Activated naive CD8-positive, alpha-beta T cell treated with anti-CD3 and anti-CD28 coated beads for 36 hours (primary cell): ENCODE results near the gene GREM2. TPM values are rescaled to one million over a fixed set of nuclear protein-coding genes. Genes with fewer than 3 reads are reported as not detected.

Source experiments
- DNase-seq: peaks from one replicate; pipeline ENCODE4 v3.0.0; 2021
- H3K27ac Mint-ChIP-seq: one replicate; pipeline ENCODE4 v1.8.0; 2022; ENCODE audit warnings: mild to moderate bottlenecking, moderate library complexity, mixed read lengths
- H3K27me3 Mint-ChIP-seq: one replicate; pipeline ENCODE4 v1.8.0; 2022; ENCODE audit warnings: mild to moderate bottlenecking, mixed read lengths
- H3K36me3 Mint-ChIP-seq: one replicate; pipeline ENCODE4 v1.8.0; 2021; ENCODE audit warnings: mild to moderate bottlenecking, mixed read lengths
- H3K4me1 Mint-ChIP-seq: one replicate; pipeline ENCODE4 v1.8.0; 2021; ENCODE audit warnings: mixed read lengths
- H3K4me3 Mint-ChIP-seq: one replicate; pipeline ENCODE4 v1.8.0; 2022; ENCODE audit warnings: mild to moderate bottlenecking, moderate library complexity, mixed read lengths
- H3K9me3 Mint-ChIP-seq: one replicate; pipeline ENCODE4 v1.8.0; 2022; ENCODE audit warnings: mixed read lengths
- total RNA-seq, 2 experiments: library from RNA; stranded (reverse); gene quantifications; one replicate each; pipeline ENCODE4 v1.2.3, GENCODE V29; 2021

Gene GREM2
- total RNA-seq, 2 experiments from 2014 or later: not detected

DNA sequence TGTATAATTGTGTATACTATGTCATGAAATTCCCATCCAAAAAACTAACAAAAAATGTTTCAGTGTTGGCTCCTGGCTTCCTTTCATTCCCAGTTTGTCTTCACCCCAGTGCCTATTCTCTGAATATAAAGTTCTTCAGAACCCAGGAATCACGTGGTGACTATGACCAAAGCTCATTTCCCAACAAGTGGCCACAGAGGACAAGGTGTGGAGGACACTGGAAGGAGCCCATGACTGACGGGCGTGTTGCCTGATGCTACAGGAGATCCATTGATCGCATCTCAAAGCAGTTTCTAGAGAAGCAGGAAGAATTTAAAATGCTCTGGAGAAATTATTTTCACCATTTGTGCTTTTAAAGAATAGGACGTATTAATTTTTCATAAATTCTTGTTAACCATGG, 7.4 kb upstream of the GREM2 start:
- no peak for DNase-seq
- no peak overlapping the region for H3K27ac Mint-ChIP-seq
- no peaks in the 10 kb centered on the region for H3K36me3 Mint-ChIP-seq
- no peaks in the 10 kb centered on the region for H3K4me1 Mint-ChIP-seq
- no peak overlapping the region for H3K4me3 Mint-ChIP-seq
- H3K9me3 Mint-ChIP-seq: no peaks in the 10 kb centered on the region
- H3K27me3 Mint-ChIP-seq: peaks cover 21% of the 10 kb centered on the region

DNA sequence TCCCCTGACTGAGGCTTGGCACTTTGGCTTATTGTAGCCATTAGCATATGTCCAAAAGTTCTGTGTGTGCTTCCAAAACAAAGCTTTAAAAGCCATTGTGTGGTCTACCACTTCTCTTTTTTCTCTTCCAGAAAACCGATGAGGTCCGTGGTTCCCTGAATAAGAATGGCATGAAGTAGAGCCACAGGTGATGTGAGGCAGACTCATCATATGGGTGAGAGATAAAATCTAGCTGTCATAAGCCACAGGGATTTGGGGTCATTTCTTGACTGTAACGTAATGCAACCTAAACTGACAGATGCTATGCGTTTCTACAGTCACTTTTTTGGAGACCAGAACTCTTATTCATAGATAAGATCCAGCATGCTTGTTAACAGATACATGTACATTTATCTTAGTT, 7.0 kb upstream of the GREM2 start:
- Mint-ChIP-seq H3K36me3 (no peaks in the 10 kb centered on the region), H3K27ac (no peak overlapping the region), H3K4me3 (no peak overlapping the region), H3K27me3 (peaks cover 25% of the 10 kb centered on the region), H3K9me3 (no peaks in the 10 kb centered on the region), H3K4me1 (no peaks in the 10 kb centered on the region)
- DNase-seq: no peak

DNA sequence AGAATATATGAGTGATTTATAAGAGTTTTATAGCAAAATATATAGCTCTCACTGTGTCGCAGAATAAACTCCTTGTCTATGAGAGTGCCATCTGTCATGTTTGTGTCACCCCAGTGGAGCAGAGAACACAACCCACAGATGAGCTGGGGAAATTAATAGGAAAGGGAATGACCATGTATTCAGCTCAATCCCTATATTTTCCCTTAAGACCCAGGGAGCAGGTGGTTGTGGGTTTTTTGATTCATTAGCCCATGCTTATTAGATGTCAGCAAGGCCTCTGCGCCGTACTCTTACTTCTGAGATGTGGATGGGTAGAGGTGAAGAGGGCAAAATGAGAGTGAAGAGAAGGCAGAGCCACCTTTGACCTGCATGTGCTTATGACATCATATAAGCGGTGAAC, 4.1 kb upstream of the GREM2 start:
- DNase-seq: no peak
- Mint-ChIP-seq H3K9me3 (no peaks in the 10 kb centered on the region), H3K36me3 (no peaks in the 10 kb centered on the region), H3K4me1 (peaks cover 25% of the 10 kb centered on the region), H3K4me3 (no peak overlapping the region), H3K27ac (no peak overlapping the region), H3K27me3 (peaks cover 55% of the 10 kb centered on the region)

DNA sequence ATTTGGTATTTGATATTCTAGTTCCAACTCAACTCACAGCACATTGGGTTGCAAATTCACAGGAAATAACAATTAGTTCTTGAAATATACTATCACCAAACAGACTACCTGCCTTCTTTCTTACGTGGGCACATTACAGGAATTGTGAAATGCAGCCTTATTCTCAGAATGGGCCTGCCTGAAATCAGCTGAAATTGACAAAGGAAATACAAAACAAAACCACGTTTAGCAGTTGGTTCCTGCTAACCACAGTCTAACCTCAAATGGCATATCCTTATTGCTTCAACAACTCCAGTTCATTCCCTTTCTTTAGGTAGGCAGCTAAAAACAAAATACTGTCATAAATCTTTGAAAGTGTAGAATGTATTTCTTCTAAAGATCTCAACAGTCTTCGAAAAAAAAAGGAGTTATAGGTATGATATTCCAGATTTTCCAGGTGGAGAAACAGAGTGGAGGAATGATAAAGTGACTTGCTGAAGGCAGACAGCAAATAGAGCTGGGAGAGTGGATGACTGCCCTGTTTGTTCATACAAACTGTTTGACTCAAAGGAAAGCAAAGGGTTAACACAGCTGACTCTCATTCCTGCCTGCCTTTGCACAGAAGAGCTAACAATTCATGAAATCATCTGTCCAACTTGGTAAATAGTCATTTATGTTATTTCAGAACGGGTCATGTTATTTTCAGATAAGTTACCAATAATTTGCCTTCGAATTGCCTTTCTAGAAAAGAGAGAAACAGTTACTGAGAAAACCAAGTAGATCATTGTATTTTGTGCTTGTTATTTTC, 1.6 kb upstream of the GREM2 start:
- peaks cover 64% of the 10 kb centered on the region for H3K27me3 Mint-ChIP-seq
- H3K9me3 Mint-ChIP-seq: no peaks in the 10 kb centered on the region
- no peak overlapping the region for H3K4me3 Mint-ChIP-seq
- no peak for DNase-seq
- peaks cover 25% of the 10 kb centered on the region for H3K4me1 Mint-ChIP-seq
- H3K27ac Mint-ChIP-seq: no peak overlapping the region
- H3K36me3 Mint-ChIP-seq: no peaks in the 10 kb centered on the region

DNA sequence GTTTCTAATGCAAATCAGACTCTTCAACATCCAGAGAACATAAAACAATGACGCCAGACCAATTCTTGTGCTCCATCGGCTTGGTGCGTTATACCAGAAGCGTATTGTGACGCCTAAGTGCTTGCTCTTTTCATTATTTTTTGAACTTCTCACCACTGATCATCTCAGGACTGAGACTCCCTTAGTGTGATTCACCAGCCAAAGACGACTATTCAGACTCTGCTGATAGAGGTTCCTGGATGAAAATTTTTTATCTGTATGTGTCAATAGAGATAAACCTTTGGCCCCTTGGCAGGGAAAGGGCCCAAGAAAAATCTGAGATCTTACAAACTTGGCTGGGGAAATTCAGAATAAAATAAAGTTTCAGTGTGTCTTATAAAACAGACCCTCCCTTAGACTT, 856 bp upstream of the GREM2 start:
- H3K4me1 Mint-ChIP-seq: peaks cover 25% of the 10 kb centered on the region
- H3K27me3 Mint-ChIP-seq: peaks cover 62% of the 10 kb centered on the region
- no peak overlapping the region for H3K27ac Mint-ChIP-seq
- DNase-seq: no peak
- no peaks in the 10 kb centered on the region for H3K36me3 Mint-ChIP-seq
- no peak overlapping the region for H3K4me3 Mint-ChIP-seq
- no peaks in the 10 kb centered on the region for H3K9me3 Mint-ChIP-seq

DNA sequence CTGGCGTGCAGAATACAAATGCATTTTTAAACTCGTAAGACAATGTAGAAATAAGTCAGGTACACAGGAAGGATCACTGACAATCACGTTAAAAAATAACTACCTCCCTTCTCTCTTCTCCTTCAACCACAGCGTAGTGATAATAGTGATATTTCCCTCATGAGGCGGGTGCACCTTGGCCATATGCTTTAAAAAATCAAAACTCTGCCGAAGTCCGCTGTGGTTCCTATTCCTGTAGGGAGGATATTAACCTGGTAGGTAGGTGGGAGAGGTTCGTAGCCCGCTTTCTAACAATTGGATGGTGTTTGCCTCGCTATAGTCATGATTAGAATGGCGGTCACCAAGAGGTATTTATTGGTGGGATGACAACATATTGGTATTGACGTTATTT, 732 bp downstream of the GREM2 start:
- H3K27ac Mint-ChIP-seq: no peak overlapping the region
- DNase-seq: no peak
- peak overlapping the region; percentile 79 for H3K4me3 Mint-ChIP-seq
- no peaks in the 10 kb centered on the region for H3K9me3 Mint-ChIP-seq
- H3K27me3 Mint-ChIP-seq: peaks cover 64% of the 10 kb centered on the region
- H3K36me3 Mint-ChIP-seq: no peaks in the 10 kb centered on the region
- peaks cover 25% of the 10 kb centered on the region for H3K4me1 Mint-ChIP-seq

DNA sequence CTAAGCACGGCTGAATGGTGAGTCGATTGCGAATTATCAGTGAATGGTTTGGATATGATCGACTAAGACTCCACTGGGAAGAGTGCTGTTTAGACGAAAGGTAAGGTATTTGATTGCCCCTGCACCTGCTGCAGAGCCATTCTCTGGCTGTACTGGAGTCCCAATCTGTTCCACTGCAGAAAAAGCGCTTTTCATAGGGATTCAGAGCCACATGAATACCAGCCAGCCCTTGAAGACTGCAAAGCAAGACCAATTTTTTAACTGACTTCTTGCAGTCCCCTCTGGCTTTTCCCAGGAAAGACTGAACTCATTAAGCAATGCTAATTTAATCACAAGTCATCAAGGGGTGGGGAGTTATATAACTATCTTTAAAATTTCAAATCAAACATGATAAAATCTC, 1.3 kb downstream of the GREM2 start:
- H3K4me1 Mint-ChIP-seq: peaks cover 25% of the 10 kb centered on the region
- peaks cover 64% of the 10 kb centered on the region for H3K27me3 Mint-ChIP-seq
- no peak overlapping the region for H3K27ac Mint-ChIP-seq
- no peaks in the 10 kb centered on the region for H3K9me3 Mint-ChIP-seq
- H3K36me3 Mint-ChIP-seq: no peaks in the 10 kb centered on the region
- DNase-seq: no peak
- H3K4me3 Mint-ChIP-seq: no peak overlapping the region

DNA sequence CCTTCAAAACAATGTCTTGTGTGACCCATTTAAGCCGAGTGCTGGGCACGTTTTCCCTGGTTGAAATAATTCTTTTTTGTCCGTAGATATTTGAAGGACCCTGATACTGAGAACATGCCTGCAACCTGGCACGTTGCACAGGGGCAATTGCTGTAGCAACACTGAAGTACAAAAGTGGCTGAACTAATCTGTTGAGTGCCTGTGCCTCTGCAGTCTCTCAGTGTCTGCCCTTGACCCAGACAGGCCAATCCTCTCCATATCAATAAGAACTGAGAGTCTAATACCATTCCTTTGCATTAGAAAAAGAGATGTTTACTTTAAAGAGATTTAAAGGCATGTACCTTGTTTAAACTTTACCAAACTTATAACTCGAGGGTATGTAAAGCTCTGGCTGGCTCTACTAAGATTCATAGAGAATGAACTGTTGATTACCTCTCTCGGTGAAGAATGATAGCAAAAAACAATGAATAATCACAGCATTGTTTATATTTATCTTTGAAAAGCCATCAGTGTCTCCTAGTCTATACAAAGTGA, 2.4 kb downstream of the GREM2 start:
- Mint-ChIP-seq H3K36me3 (no peaks in the 10 kb centered on the region), H3K4me1 (peaks cover 25% of the 10 kb centered on the region), H3K27ac (no peak overlapping the region), H3K4me3 (no peak overlapping the region), H3K9me3 (no peaks in the 10 kb centered on the region), H3K27me3 (peaks cover 64% of the 10 kb centered on the region)
- no peak for DNase-seq

DNA sequence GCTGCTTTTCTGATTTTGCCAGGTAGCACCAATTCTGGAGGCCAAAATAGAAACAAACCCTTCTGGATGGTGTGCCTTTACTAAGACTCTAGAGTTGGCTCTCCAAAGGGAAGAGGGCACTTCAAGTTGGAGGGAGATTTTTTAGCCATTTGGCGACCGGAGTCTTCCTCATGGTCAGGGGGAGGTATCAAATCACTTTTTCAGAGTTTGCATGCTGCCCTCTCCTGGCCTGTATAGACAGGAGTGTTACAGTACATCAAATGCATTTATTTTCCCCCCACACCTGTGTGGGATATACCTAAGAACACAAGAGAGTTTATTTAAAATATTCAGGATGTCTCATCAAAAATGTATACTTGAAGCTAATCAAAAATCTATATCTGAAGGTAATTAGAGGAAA, 3.2 kb downstream of the GREM2 start:
- DNase-seq: no peak
- peaks cover 57% of the 10 kb centered on the region for H3K27me3 Mint-ChIP-seq
- H3K9me3 Mint-ChIP-seq: no peaks in the 10 kb centered on the region
- peaks cover 23% of the 10 kb centered on the region for H3K4me1 Mint-ChIP-seq
- H3K27ac Mint-ChIP-seq: no peak overlapping the region
- H3K4me3 Mint-ChIP-seq: no peak overlapping the region
- no peaks in the 10 kb centered on the region for H3K36me3 Mint-ChIP-seq

DNA sequence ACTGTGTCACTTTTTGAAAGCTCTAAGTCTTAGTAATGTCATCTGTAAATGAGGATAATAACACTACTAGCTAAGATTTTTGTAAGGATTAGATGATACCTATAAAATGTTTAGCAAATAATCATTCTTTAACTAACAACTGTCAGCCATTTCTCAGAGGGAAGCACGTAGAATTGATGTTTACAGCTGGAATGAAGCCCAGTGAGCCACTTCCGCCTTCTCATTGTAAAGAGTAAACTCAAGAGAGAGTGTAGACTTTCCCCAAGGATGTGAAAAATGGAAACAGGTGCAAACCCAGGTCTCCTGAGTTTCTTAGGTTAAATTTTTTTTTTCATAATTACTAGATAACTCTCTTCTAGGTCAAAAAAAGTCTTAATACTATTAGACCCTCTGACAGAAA, 4.9 kb downstream of the GREM2 start:
- H3K36me3 Mint-ChIP-seq: no peaks in the 10 kb centered on the region
- H3K9me3 Mint-ChIP-seq: no peaks in the 10 kb centered on the region
- DNase-seq: no peak
- H3K27ac Mint-ChIP-seq: no peak overlapping the region
- peaks cover 40% of the 10 kb centered on the region for H3K27me3 Mint-ChIP-seq
- H3K4me1 Mint-ChIP-seq: peaks cover 9% of the 10 kb centered on the region
- H3K4me3 Mint-ChIP-seq: no peak overlapping the region

DNA sequence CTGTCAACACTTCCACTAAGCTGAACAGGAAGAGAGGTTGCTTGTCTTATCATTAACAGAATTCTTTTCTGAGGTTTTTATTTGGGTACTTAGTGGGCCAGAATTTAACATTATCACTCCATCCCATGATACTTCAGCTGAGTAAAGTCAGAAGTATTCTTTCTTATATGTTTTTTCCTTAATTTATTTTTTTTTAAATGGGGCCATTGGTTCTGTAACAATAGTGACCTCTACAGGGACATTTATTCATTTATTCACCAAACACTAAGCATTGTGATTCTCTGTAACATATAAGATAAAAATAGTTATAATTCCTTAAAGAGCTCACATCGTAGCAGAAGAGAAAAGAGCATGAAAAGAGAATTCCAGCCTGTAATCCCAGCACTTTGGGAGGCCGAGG, 9.8 kb downstream of the GREM2 start:
- Mint-ChIP-seq H3K36me3 (no peaks in the 10 kb centered on the region), H3K27ac (no peak overlapping the region), H3K4me1 (no peaks in the 10 kb centered on the region), H3K9me3 (no peaks in the 10 kb centered on the region), H3K4me3 (no peak overlapping the region), H3K27me3 (peaks cover 6% of the 10 kb centered on the region)
- no peak for DNase-seq

DNA sequence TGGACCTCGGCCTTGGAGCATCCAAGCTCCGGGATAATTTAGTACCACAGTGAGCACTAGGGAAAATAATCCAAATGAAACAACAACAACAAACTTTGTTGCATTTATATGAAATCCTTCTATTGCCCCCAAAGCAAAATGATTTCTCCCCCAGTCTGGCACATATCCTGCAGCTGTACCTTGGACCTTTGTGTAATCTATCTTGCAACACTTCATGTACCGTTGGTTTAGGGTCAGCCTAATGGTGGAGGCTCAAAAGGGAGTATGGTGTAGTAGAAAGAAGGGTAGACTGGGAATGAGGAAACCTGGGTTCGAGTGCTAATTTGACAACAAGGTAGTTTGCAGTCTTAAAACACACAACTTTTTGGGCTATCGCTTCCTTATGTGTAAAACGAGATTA, 12.1 kb downstream of the GREM2 start:
- H3K36me3 Mint-ChIP-seq: no peaks in the 10 kb centered on the region
- H3K9me3 Mint-ChIP-seq: no peaks in the 10 kb centered on the region
- H3K27me3 Mint-ChIP-seq: peaks cover 4% of the 10 kb centered on the region
- no peak for DNase-seq
- H3K27ac Mint-ChIP-seq: no peak overlapping the region
- H3K4me3 Mint-ChIP-seq: no peak overlapping the region
- no peaks in the 10 kb centered on the region for H3K4me1 Mint-ChIP-seq

DNA sequence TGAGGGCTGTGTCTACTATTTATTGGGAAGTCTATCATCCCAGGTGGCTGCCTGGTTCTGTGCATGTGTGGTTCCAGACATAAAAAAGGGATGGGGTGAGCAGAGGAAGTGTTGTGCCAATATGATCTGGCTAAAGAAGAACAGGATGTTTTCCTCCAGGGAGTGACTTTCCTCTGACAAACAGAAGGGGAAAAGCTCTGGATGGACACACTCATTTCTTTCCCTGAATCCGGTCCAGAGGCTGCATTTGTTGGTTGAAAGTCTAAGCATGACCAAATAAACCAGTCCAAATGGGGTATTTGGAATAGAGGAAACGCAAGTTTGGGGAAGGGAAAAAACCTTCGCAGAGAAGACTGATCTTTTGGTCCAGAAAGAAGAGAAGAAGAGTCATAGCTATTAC, 12.7 kb downstream of the GREM2 start:
- Mint-ChIP-seq H3K9me3 (no peaks in the 10 kb centered on the region), H3K4me1 (no peaks in the 10 kb centered on the region), H3K27ac (no peak overlapping the region), H3K27me3 (peaks cover 4% of the 10 kb centered on the region), H3K36me3 (no peaks in the 10 kb centered on the region), H3K4me3 (no peak overlapping the region)
- DNase-seq: no peak

DNA sequence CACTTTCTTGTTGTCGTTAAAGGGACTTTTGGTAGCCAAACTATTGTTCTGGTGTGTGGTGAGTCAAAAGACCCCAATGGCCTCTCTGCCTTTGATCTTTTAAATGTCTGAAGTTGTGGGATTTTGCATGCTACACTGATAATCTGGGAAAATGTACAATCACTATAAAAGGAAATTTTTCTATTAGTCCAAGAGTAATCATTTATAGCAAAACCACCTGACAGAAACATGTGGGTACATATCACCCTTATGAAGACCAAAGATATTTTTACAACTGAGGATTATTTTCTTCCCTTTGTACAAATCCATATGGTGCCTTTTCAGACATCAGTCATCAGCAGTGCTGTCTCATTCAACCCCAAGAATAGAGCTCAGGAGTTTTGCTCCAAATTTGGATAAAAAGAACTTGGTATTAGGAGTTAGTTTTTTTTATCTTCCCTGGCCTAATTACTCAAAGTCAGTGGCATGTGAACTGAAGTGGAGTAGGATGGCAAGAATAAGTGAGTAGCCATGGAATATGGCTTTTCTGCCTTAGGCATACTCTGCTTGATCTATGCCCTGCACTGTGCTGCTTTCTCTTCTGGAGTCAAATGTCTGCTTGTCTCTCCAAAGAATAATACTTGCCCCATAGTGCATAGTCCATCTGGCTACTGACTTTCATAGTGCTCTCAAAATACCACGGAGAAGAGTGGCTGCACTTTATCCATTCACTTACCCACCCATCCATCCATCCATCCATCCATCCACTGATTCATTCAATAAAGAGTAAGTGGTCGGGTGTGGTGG, 13.5 kb downstream of the GREM2 start:
- Mint-ChIP-seq H3K36me3 (no peaks in the 10 kb centered on the region), H3K4me3 (no peak overlapping the region), H3K27ac (no peak overlapping the region), H3K4me1 (no peaks in the 10 kb centered on the region), H3K9me3 (no peaks in the 10 kb centered on the region), H3K27me3 (peaks cover 4% of the 10 kb centered on the region)
- DNase-seq: no peak

DNA sequence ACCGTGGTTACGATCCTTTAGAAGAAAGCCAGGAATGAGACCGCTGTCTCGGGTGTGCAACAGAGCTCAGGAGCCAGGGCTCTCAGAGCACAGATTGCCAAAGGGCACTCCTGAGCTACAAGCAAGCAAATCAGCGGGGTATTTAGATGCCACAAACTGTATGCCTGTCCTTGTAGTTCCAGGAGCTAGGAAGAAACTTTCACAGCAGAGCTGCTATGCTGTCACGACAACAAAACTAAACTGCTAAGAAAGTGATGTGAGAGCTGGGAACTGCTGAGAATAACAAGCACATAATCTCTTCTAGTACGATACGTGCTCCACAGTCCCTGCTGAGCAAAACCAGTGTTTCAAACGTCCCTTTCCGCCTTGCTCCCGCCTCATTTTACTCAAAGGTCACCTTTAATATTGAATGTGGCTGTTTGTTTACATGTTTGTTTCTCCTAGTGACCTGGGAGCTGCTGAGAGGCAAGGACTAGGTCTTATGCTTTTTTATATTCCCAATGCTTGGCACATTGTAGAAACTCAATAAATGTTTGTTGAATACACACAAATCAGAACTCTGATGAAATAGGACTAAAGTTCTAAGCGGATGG, 14.7 kb downstream of the GREM2 start:
- Mint-ChIP-seq H3K4me1 (no peaks in the 10 kb centered on the region), H3K27me3 (peaks cover 4% of the 10 kb centered on the region), H3K9me3 (no peaks in the 10 kb centered on the region), H3K27ac (no peak overlapping the region), H3K4me3 (no peak overlapping the region), H3K36me3 (no peaks in the 10 kb centered on the region)
- no peak for DNase-seq
